Articular chondrocyte of knee joint (primary cell): ENCODE measurements around the gene CBX6. TPM values are rescaled to one million over a fixed set of nuclear protein-coding genes. Genes with fewer than 3 reads are reported as not detected.

Source experiments
- total RNA-seq: library from RNA; depleted of rRNA; stranded (reverse); fragments of >200 nt; gene quantifications from 2 replicates; pipeline ENCODE4 v1.2.3, GENCODE V29; 2012

Gene CBX6
- 65.7 and 71.5 TPM in 2 replicates for total RNA-seq

GRCh38 chr22:38872172-38872830 lies at the start of gene CBX6:
CBX6 (minus strand) TSS chr22:38872216; CDS start chr22:38872190, 26 bp downstream.

GRCh38 chr22:38843657-38844314 lies 28.2 kb downstream of the CBX6 start, which contains the start of gene NPTXR:
NPTXR (minus strand) TSS chr22:38844028.

Other genes with a start within 250 kb of the CBX6 start
- gene FAM227A, start 215.8 kb downstream of the CBX6 start, total RNA-seq, result 3.1 and 3.3 TPM in 2 replicates
- 16.1 and 19.7 TPM in 2 replicates for gene CBY1, start 215.6 kb downstream of the CBX6 start, total RNA-seq
- gene TOMM22, start 190.3 kb downstream of the CBX6 start, total RNA-seq, result 70.9 and 76.4 TPM in 2 replicates
- gene JOSD1, start 171.3 kb downstream of the CBX6 start, total RNA-seq, result 56.5 and 66.5 TPM in 2 replicates
- 19.1 and 23.5 TPM in 2 replicates for gene GTPBP1, start 166.3 kb downstream of the CBX6 start, total RNA-seq
- 69.3 and 82.7 TPM in 2 replicates for gene SUN2, start 116.2 kb downstream of the CBX6 start, total RNA-seq
- gene DNAL4, start 78.1 kb downstream of the CBX6 start, total RNA-seq, result 12.0 and 13.1 TPM in 2 replicates
- gene NPTXR, start 28.2 kb downstream of the CBX6 start, total RNA-seq, result 2.6 and 3.0 TPM in 2 replicates
- not detected in 2 replicates for gene APOBEC3A, start 85.4 kb upstream of the CBX6 start, total RNA-seq
- 3.1 and 5.1 TPM in 2 replicates for gene APOBEC3B, start 110.1 kb upstream of the CBX6 start, total RNA-seq
- gene APOBEC3C, start 142.0 kb upstream of the CBX6 start, total RNA-seq, result 16.5 and 18.6 TPM in 2 replicates
- gene APOBEC3D, start 148.9 kb upstream of the CBX6 start, total RNA-seq, result 1.4 and 2.1 TPM in 2 replicates
- 4.1 and 7.8 TPM in 2 replicates for gene APOBEC3F, start 168.6 kb upstream of the CBX6 start, total RNA-seq
- 20.0 and 22.2 TPM in 2 replicates for gene APOBEC3G, start 205.1 kb upstream of the CBX6 start, total RNA-seq
- not detected in 2 replicates for gene APOBEC3H, start 225.0 kb upstream of the CBX6 start, total RNA-seq